Left ventricle myocardium superior (tissue), 1 donor: ENCODE data around the gene ACP3. TPM values are rescaled to one million over a fixed set of nuclear protein-coding genes. Genes with fewer than 3 reads are reported as not detected.

ENCODE experiments used
- ATAC-seq: fragments of 200-7000 bp; cut with Tn5 transposase; one replicate; pipeline ENCODE4 v1.9.1; 2020; ENCODE audit warnings: mild to moderate bottlenecking, moderate library complexity
- DNase-seq: peaks from one replicate; pipeline ENCODE4 v3.0.0-alpha.2; 2020
- intact Hi-C: fragments of 100-400 bp; cut with micrococcal nuclease; formaldehyde crosslinking; loops from one replicate; pipeline ENCODE4 v1.11.0; 2022
- total RNA-seq: library from RNA; stranded (reverse); fragmentation: NEBNext Ultra II Directional; extraction: Animal tissue kit (Norgen Biotek cat#: 25700); gene quantifications from one replicate; pipeline ENCODE4 v1.2.1, GENCODE V29; 2021
- donor health status: DM: no; HTN: yes; CAD: no; lungs with severe emphysema.

Gene ACP3
- total RNA-seq, 1 donor from 2014 or later = 1.1 TPM

DNA sequence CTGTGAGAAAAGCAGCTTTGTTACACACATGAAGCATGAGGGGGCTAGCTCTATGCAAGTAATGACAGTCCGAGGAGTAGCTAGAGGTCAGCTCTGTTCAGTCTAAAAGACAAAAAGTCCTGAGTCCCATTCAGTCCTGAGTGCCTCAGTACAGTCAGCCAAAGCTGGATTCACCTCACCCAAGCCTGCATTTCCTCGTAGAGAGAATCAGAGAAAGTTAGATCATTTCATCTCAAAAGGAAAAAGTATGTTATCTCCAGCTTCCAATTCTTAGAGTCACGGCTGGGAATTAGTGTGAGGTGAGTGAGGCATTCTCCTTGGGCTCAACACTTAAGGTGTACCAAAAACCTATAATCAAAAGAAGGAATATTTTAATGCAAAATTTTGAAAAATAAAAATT lies 5.9 kb upstream of the ACP3 start:
- no peak for ATAC-seq
- intact Hi-C loops = no loop called here

DNA sequence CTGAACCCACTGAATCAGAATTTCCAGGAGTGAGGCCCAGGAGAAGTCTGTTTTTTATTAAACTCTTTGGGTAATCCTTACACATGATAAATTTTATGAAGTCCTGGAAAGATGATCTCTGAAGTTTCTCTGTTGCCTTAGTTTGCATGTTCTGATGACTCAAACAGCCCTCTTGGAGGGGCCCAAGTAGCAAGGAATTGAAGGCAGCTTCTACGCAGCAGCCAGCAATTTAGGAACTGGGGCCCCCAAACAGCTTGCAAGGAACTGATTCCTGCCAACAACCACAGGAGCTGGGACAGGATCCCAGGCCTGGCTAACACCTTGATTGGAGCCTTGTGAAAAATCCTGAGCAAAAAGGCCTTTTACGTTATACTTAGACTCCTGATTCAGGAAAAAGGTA lies 5.4 kb upstream of the ACP3 start:
- ATAC-seq (no peak), DNase-seq (no peak)
- intact Hi-C loops = no loop called here

More for the DNA sequence above, 5.9 kb upstream of the ACP3 start:
- no peak for DNase-seq

DNA sequence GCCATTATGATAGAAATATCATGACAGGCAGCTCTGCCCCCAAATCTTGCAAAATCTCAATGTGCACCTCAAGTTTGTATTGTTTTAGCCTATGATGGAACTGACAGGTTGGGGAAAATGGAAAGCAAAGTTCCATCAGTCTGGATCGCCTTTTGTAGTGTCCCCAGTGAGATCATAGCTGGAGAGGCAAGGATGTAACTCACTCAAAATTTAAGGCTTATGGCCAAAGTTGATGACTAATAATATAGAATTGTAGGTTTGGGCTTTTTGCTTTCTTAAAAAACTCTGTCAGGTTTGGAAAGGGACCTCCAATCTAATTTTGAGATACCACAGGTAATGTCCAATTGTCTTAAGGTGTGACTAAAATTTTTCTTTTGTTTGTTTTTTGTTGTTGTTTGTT lies 1.4 kb upstream of the ACP3 start:
- DNase-seq (no peak), ATAC-seq (no peak)
- intact Hi-C loops = no loop called here

DNA sequence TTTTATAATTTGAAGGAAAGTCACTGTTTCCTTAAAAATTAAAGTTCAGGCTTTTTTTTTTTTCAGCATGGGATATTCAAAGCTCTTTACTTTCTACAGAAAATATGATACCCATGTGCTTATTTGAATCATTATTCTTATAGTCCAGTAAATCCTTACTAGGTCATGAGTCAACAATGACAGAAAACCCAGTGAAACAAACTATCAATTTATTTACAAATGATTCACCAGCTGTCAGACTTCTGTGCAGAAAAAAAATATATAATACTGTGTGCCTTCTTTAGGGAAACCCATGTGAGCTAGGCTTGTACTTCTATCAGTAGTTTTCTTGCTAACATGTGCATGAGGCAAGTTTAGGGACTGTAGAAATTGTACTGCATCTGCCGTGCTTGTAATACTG lies 1.2 kb downstream of the ACP3 start:
- intact Hi-C loops = no loop called here
- no peak for ATAC-seq

DNA sequence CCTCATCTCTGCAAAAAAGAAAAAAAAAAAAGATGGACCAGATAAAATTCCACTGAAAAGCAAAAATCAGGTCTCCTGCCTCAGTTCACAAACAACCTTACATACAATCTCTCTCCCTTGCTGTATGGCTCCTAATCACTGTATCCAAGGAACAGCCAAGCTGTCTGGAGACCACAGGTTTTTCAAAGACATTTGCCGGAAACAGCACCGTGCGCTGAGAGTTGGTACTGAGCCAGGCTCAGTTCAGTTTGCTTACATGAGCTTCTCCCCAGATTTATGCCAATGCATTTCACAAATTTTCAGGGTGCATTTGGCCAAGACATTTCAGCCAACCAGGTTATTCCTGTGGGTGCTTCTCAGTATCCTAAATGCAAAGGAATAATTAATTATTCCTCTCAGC lies 4.1 kb downstream of the ACP3 start:
- intact Hi-C loops = no loop called here
- DNase-seq (no peak), ATAC-seq (no peak)

More for the DNA sequence above, 1.2 kb downstream of the ACP3 start:
- DNase-seq = no peak

DNA sequence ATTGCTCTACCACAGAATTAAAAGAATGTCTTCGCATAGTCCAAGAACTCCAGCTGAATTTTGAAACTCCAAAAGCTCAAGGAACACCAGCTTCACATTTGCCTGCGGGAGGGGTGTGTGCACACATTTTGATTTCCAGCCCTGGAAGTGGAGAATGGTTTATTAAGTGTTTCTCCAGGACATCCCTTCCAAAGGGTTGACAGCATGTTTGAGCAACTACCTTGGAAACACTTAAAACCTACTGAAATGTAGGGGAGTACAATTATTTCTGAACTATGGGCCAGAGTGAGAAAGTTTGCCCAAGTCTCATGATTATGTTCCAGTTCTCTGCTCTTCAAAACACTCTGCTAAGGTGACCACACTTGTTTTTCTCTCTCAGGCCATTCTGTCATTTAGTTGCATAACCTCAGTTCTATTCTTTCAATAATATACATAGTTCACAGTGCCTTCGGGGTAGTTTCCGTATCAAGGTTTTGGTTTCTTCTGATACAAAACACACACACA lies 7.9 kb downstream of the ACP3 start:
- DNase-seq (no peak), ATAC-seq (no peak)
- intact Hi-C loops = no loop called here

DNA sequence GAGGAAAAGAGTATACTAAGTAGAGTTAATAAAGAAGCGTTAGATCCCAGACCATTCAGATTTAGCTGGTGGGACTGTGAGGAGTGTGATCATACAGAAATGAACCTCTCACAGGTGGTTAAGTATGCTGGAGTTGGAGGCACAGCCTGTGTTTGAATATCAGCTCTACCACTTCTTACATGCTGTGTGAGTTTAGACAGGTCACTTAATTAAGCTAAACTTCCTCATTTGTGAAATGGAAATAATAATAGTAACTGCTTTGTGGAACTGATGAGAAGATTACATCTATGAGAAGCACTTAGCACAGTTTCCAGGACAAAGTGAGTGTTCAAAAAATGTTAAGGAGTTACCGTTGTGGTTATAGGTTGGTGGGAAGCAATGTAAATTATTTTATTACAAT lies 8.4 kb downstream of the ACP3 start:
- ATAC-seq = no peak
- intact Hi-C loops = no loop called here
- DNase-seq = no peak

DNA sequence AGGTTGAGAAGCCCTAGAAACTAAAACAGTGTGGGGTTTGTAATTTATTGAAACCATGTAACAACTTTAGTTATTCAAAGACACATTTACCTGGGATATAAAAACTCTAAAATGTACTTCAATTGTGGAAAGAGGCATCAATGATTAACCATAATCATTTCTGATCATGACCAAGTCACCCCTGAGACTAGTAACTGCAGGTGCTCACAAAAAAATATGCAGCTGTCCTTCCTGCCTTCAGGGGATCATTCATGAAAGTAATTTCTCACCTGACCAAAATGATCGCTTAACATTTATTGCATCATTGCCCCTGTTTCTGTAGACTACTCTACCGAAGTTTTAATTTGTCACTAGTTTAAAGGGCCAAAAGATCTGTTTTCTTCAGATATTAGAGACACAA lies 9.0 kb downstream of the ACP3 start:
- intact Hi-C loops = no loop called here
- DNase-seq (no peak), ATAC-seq (no peak)

DNA sequence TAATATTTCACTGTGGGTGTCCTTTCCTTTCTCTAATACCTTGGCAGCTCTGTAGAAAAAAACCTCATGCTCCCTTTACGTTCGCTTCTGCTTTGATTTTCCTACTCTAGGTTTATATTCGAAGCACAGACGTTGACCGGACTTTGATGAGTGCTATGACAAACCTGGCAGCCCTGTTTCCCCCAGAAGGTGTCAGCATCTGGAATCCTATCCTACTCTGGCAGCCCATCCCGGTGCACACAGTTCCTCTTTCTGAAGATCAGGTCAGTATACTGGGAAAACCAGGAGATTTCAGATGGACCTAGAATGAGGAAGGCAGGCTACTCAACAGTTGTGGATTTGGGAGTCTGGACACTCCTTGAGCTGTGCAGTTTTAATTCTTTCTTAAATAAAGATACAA lies 14.9 kb downstream of the ACP3 start:
- intact Hi-C loops = no loop called here
- ATAC-seq = no peak
- DNase-seq = no peak

DNA sequence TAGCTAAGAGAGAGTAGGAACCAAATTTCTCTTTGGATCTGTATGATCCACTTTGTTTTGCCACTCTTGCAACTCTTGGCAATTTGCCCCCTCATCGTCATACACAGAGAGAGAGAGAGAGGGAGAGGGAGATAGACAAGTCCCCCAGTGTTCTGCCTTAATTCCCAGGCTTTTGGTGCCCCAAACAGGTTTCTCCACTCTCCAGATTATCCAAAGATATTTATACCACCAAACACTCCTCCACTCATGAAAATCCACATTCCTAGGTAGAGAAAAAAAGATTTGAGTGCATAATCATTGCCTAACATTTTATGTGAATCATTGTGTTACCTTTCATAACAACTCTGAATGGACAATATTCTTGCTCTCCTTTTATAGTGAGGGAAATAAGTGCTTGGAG lies 15.3 kb downstream of the ACP3 start:
- ATAC-seq = no peak
- DNase-seq = no peak
- intact Hi-C loops = no loop called here

DNA sequence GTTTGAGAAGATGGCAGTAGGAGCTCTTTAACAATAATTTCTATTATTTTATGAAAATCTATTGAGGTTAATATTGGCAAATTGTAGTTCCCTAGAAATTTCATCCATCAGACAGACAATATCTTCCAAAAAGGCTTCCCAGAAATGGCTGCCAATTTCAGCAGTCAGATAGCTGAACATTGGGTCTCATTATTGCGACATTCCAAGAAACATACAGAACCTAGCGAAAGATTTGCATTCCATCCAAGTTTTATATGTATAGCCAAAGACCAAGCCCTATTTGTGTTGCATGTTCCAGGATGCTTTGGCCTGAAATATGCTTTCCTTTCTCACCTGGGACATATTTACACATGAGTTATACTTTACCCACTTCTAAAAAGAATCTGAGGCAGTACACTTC lies 24.5 kb downstream of the ACP3 start:
- ATAC-seq (no peak), DNase-seq (no peak)
- intact Hi-C loops = loop anchor here (2.0 kb wide), 1 partner anchor 85 kb away; no protein-coding TSS in a partner anchor

DNA sequence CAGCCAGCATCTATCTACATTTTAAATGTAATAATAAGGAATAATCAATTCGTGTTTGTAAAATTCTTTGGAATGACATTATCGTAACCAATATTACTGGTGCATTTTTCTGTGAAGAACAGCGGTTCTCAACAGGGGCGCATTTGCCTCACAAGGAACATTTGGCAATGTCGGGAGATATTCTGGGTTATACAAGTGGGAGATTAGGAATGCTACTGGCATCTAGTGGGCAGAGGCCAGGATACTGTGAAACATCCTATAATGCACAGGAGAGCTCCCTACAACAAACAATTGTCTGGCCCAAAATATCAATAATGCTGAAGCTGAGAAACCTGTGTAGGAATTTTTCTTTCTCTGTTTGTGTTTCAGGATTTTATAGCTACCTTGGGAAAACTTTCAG lies 25.0 kb downstream of the ACP3 start:
- intact Hi-C loops = loop anchor here (2.0 kb wide), 1 partner anchor 85 kb away; no protein-coding TSS in a partner anchor
- peak; percentile 47 for ATAC-seq

DNA sequence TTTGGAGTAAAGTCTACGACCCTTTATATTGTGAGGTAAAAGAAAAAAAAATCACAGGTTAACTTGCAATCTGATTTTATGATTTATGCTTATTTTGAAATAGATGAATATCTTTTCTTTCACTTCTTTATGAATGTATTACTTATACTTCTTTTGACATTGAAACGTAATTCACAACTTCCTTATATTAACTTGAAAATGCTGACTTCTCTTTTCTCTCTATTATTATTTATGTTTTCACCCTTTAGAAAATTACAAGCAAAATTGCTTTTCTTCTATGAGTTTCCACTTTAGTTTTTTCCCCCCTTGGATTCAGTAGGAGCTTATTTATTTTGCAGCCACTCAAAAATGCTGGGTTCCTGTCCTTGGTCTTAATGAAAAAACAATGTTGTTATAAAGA lies 25.4 kb downstream of the ACP3 start:
- DNase-seq (no peak), ATAC-seq (no peak)
- intact Hi-C loops = loop anchor here (2.0 kb wide), 1 partner anchor 86 kb away; no protein-coding TSS in a partner anchor

More for the DNA sequence above, 25.0 kb downstream of the ACP3 start:
- no peak for DNase-seq

DNA sequence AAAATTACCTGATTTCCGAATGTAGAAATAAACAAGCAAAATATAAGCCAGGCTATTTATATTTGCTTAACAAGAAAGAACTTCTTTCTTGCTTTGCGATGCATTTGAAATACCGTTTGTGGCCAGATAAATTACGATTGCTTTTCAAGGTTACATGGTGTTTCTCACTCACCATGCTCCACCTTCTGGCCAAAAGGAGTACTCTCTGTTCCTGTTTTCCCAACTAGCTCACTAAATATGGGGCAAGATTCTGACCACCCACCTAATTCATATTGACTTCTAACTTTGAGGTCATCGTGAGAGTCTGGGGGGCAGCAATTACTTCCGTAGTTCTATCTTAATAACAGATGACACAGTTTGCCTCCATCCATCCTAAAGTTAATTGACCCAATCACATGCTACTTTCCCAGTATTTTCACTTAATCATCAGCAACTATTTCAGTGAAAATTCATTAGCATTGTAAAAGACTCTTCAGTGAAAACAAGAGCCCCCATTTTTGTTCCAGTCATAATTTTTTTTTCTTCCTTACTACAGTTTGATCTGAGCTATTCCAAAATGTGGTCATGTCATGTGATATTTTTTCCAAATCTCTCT lies 25.9 kb downstream of the ACP3 start:
- ATAC-seq (peak; percentile 61), DNase-seq (no peak)
- intact Hi-C loops = loop anchor here (2.0 kb wide), 1 partner anchor 86 kb away; no protein-coding TSS in a partner anchor

DNA sequence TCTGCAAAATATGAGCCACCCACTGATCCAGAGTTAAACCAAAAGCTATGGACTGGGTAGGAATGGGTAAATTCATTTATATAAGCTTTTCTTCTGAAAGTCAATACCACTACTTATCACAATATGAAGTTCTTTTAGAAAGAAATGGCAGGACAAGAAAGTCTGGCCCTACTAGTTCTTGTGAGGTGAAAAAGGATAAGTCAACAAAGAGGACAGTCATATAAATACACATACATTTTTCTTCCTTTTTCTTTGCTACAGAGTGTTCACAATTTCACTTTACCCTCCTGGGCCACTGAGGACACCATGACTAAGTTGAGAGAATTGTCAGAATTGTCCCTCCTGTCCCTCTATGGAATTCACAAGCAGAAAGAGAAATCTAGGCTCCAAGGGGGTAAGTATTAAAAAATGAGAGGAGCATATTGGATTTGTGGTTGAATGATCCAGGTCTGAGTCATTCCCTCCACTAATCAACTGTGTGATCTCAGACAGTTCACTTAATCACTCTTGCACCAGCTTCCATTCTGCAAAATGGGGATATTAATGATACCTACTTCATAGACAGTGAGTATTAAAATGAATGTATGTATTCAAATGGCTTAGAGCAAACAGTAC lies 27.6 kb downstream of the ACP3 start:
- intact Hi-C loops = no loop called here
- ATAC-seq = no peak

DNA sequence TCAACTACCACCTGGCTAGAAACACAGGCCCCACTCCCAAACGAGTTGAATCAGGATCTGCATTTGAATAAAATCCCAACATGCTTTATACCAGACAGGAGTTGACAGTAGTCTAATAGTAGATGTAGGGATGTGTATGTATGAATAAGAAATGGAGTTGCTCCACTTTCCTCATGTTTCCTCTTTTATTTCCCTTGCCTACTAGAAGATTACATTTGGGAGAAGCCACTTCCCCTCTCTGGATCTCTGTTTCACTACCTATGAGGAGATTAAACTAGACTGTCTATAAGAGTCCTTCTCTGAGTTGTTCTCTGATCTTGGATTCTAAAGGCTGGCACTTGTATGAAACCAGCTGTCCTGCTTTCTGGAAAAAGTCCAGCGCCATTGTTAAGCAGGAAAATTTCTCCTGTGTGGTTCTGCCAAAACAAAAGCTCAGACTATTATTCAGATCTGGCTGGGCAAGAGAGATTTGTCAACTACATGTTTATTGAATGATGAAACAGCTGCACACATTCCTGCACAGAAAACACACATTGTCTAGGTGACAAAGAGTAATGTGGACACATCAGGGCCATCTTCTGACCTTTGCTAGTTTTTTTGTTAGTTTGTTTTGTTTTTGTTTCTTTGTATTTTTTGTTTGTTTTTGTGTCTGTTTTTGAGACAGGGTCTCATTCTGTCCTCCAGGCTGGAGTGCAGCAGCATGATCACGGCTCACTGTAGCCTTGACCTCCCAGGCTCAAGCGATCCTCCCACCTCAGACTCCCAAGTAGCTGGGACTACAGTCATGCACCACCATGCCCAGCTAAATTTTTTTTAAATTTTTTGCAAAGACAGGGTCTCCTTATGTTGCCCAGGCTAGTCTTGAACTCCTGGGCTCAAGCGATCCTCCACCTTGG lies 29.9 kb downstream of the ACP3 start:
- intact Hi-C loops = no loop called here
- ATAC-seq (peak; percentile 47), DNase-seq (no peak)

More for the DNA sequence above, 27.6 kb downstream of the ACP3 start:
- DNase-seq = no peak

DNA sequence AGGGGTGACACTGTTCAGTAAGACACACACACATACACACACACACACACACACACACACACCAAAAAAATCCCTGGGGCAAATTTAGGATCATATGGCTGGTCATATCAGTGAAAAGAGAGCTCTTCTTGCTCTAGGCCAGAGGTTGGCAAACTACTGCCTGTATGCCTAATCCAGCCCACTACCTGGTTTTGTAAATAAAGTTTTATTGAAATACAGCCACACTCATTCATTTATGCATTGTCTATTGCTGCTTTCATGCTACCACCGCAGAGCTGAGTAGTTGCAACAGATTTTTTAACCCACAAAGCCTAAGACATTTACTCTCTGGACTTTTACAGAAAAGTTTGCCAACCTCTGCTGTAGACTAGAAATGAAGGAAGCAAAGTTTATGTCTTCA lies 30.6 kb downstream of the ACP3 start:
- no peak for DNase-seq
- intact Hi-C loops = no loop called here
- no peak for ATAC-seq

DNA sequence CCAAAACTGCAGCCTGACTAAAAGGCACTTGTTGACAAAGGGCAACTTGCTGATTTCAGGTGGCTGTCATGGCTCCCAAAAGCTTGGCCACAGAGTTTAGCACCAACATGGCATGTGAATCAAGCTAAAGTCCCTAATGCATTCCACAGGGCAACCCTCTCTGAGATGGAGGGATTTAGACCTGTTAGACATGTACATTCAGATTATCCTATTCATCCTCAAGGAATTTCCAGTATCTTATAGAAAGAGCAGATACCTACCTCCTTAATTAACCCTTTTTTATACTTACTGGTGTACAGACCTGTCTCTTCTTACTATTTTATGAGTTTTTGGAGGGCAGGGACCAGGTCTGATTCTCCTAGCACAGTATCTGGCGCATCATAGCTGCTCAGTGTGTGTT lies 31.3 kb downstream of the ACP3 start:
- DNase-seq (no peak), ATAC-seq (no peak)
- intact Hi-C loops = no loop called here

DNA sequence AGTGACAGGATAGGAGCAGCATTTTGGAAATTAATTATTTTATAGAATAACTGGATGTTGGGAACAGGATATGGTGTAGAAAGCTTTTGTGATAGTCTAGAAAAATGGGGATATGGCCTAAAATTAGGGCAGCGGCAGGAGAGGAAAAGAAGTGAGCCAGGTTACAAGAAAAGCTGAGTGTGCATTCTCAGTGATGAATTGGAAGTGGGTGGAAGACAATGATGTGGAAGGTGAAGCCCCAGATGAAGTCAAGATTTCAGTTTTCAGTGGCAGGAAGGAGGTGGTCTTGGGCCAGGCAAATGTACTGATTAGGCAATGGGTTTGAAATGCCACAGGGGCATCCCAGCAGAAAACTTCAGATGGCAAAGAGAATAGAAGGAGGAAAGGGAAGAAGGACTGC lies 33.6 kb downstream of the ACP3 start:
- intact Hi-C loops = no loop called here
- no peak for ATAC-seq
- no peak for DNase-seq

DNA sequence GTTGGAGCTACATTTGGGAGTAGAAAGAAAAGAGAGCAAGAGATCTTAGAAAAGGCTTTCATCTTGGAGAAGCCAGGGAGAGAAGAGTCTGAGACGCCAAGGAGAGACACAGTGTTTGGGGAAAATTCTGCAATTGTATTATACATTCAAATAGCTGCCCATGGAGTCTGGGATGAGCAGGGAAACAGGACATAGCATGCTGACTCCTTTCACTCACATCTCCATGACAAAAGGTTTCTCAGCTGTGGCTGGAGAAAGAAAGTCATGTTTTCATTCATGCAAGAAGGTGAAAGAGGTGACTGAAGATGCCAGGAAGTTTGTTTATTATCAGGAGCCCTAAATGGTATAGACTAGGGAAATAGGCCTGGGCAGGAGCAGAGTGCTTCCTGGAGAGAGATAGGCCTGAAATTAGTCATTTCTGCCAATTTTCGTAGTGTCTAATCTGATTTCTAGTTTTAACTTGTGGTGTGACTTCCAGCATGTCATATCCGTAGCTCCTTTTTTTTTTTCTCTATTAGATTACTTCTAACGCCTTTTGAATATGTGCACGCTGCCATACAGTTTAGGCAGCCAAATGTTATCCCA lies 34.1 kb downstream of the ACP3 start:
- no peak for ATAC-seq
- intact Hi-C loops = no loop called here

More for the DNA sequence above, 34.1 kb downstream of the ACP3 start:
- no peak for DNase-seq
